ENCODE results near the gene RARA.
"Not testable (repeated sequence)": the region's sequence is repeated elsewhere in the genome, so short reads cannot be mapped to it uniquely, and the experiment has no call there.

Gene RARA

DNA sequence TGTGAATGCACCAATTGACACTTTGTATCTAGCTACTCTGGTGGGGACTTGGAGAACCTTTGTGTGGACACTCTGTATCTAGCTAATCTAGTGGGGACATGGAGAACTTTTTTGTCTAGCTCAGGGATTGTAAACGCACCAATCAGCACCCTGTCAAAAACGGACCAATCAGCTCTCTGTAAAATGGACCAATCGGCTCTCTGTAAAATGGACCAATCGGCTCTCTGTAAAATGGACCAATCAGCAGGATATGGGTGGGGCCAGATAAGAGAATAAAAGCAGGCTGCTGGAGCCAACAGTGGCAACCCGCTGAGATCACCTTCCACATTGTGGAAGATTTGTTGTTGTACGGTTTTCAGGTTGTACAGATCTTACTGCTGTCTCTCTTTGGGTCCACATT, 67.6 kb downstream of the RARA start:
- DNase-seq (ENCODE audit: low read depth) = not testable (repeated sequence)

DNA sequence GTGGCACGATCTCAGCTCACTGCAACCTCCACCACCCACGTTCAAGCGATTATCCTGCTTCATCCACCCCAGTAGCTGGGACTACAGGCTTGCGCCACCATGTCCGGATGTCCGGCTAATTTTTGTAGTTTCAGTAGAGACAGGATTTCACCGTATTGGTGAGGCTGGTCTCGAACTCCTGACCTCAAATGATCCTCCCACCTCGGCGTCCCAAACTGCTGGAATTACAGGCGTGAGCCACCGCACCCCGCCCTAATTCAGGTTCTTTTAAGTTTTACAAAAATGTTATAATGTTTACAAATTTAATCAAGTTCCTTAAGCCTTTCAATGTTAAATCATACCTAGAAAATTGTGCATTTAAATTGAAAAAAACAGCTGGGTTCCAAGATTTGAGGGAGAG, 68.9 kb downstream of the RARA start:
- no peak for DNase-seq (ENCODE audit: low read depth)

DNA sequence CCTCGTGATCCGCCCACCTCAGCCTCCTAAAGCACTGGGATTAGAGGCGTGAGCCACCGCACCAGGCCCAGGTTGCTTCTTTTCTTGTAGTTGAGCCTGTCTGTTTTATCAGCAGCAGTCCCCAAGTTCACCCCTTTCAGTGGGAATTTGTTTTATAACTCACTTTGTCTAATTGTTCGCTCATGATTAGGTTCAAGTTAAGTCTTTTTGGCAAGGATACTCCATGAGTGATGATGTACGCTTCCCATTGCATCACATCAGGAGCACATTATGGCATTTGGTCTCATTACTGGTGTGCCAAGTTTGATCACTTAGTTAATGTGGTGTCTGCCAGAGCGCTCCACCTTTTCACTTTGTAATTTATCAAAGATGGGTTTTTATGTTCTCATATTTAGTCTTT, 70.0 kb downstream of the RARA start:
- DNase-seq (ENCODE audit: low read depth) = no peak

DNA sequence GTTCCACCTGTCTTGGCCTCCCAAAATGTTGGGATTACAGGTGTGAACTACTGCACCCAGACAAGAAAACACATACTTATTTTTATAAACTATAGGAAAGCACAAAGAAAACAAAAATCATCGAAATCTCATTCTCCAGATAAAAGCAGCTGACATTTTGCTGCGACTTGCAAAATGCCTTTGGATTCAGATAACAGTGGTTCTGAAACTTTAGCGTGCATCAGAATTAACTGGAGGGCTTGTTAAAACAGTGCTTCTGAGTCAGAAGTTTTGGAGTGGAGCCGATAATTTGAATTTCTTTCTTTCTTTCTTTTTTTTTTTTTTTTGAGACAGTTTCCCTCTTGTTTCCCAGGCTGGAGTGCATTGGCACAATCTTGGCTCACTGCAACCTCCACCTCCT, 73.3 kb downstream of the RARA start:
- DNase-seq (ENCODE audit: low read depth) = no peak

DNA sequence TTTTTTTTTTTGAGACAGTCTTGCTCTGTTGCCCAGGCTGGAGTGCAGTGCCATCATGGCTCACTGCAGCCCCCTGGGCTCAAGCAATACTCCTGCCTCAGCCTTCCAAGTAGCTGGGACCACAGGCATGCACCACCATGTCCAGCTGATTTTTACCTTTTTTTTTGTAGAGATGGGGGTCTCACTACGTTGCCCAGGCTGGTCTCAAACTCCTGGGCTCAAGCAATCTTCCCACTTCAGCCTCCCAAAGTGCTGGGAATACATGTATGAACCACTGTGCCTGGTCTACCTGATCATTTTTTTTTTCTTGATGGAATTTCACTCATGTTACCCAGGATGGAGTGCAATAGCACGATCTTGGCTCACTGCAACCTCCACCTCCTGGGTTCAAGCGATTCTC, 77.6 kb downstream of the RARA start:
- not testable (repeated sequence) for DNase-seq (ENCODE audit: low read depth)

DNA sequence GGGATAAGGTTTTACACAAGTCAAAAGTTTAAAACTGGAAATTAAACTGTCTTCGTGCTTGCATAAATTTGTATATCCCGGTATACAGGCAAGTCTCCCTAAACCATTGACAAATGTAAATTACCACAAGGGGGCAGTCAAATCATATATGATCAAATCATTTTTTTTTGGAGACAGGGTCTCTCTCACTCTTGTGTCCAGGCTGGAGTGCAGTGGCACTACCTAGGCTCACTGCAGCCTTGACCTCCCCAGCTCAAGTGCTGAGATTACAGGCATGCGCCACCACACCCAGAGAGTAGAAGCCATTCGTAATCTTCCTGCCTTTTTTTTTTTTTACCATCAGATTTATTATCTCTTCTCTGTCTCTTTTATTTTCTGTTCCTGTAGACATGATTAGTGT, 90.2 kb downstream of the RARA start:
- no peak for DNase-seq (ENCODE audit: low read depth)

DNA sequence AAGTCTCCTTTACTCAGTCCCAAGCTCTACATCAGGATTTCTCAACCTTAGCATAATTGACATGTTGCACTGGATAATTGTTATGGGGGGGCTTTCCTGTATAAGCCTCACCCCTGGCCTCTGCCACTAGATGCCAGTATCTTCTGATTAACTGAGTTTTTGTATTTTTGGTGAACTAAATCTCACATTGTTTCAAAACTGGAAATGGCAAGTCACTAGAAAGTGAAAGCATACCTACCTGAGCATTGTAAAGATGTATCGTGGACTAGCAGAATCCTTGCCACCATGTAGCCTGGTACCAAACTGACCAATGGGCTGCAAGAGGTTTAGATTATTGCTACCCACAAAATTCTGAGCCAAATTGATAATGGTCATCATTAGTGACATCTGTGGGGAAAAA, 93.7 kb downstream of the RARA start:
- no peak for DNase-seq (ENCODE audit: low read depth)

DNA sequence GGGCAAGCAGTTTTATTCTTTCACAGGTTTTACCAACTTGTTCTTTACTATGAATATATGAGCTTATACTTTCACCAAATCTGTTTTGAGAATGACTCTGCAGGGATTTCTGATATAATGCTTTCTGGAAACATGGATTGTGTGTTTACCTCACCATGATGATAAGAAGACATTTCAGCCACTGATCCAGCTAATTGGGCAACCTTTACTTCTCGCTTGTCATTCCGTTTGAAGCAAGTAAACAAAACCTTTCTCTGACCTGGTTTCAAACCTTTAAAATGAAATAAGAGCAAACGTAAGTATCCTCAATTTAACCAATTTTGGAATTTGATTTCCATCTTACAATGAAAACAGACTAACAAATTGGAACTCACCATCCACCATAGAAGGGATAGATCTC, 95.0 kb downstream of the RARA start:
- DNase-seq (ENCODE audit: low read depth) = no peak

All from activated T-helper 9 cell treated with anti-CD3 and anti-CD28 coated beads, Interleukin-2, amount 50 U/mL, for 16 hours (primary cell).